SH-SY5Y (cell line): ENCODE measurements around the gene UBP1.

ENCODE experiments used
- GATA2 ChIP-seq: IDR thresholded peaks from 2 replicates; pipeline ENCODE4 v1.6.1; 2011; ENCODE audit warnings: mild to moderate bottlenecking, low read depth, low read length
- GATA3 ChIP-seq: IDR thresholded peaks from 2 replicates; pipeline ENCODE4 v1.6.1; 2011; ENCODE audit warnings: low read depth, mild to moderate bottlenecking, low read length, moderate library complexity

- no peak for TF ChIP-seq GATA2
- TF ChIP-seq GATA3, result no peak
These were observed 1.2 kb upstream of the UBP1 start for GRCh38 chr3:33441225-33441976.
